ENCODE data around the gene TBCD. TPM values are rescaled to one million over a fixed set of nuclear protein-coding genes. Genes with fewer than 3 reads are reported as not detected.

TBCD gene
- total RNA-seq, 1 experiment from 2014 or later = 90.7 TPM

DNA sequence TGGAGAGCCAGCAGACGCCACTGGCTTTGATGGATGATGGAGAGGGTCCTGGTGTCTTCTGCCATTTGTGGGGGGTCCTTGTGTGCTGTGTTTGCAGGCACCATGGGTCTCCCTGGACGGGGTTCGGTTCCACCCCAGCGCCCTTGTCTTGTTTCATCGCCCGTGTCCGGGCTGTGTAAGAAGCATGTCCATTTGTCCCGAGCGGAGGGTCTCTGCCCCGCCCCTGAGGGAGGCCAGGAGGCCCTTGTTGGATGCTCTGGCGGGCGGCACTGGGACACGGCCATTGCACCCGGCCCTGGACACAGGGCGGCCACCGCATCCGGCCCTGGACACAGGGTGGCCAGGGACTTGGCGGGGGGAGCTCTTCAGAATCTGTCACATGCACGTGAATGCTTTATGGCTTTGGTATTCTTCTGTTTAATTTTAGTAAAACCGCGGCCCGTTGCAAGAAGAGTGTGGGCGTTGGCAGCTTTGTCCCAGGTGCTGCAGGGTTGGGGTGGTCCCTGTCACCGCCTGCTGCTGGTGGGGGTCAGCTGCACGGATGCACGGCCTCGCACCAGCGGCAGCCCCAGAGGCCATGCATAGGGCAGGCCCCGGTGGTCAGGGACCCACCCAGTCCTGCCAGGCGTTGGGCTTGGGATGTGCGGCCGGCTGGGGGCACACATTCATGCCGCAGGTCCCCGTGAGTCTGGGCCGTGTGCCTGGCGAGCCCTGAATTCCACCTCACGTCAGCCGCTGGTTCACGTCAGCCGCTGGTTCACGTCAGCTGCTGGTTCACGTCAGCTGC lies 108.9 kb downstream of the TBCD start:
- TF ChIP-seq, protein P1, sequence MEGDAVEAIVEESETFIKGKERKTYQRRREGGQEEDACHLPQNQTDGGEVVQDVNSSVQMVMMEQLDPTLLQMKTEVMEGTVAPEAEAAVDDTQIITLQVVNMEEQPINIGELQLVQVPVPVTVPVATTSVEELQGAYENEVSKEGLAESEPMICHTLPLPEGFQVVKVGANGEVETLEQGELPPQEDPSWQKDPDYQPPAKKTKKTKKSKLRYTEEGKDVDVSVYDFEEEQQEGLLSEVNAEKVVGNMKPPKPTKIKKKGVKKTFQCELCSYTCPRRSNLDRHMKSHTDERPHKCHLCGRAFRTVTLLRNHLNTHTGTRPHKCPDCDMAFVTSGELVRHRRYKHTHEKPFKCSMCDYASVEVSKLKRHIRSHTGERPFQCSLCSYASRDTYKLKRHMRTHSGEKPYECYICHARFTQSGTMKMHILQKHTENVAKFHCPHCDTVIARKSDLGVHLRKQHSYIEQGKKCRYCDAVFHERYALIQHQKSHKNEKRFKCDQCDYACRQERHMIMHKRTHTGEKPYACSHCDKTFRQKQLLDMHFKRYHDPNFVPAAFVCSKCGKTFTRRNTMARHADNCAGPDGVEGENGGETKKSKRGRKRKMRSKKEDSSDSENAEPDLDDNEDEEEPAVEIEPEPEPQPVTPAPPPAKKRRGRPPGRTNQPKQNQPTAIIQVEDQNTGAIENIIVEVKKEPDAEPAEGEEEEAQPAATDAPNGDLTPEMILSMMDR (IDR thresholded peaks at IDR 0.05; ENCODE audit: unreplicated experiment) = no peak

DNA sequence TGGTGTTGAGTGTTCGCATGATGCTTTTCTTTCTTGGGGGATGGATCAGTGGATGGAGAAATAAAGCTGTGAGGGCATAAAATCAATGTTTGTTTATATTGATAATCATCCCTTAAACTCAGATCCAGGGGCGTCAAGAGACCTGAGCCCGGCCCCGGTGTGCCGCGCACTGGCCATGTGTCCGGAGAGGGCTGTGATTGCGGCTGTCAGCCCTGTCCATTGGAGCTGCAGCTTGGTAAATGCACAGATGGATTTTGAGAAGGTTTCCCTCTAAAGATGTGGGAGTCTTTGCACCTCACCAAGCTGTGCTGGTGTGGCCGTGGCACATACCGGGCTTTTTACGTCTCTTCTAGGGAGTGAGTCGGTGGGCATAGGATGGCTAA lies 109.5 kb downstream of the TBCD start:
- no peak overlapping the region for H3K4me3 Mint-ChIP-seq (ENCODE audit: low read depth, unreplicated experiment)
- CTCF ChIA-PET = interaction anchor here (1.0 kb wide), 1 partner anchor 28 kb away, joined by 4 read pairs; no protein-coding TSS in a partner anchor
- H3K27ac Mint-ChIP-seq (ENCODE audit: unreplicated experiment) = no peak overlapping the region
- DNase-seq = no peak
- intact Hi-C loops (cut with micrococcal nuclease; ENCODE audit: unreplicated experiment) = no loop called here
- no peaks in the 10 kb centered on the region for H3K9me3 Mint-ChIP-seq (ENCODE audit: low read depth, unreplicated experiment)
- TF ChIP-seq, protein P1 (IDR thresholded peaks at IDR 0.05; ENCODE audit: unreplicated experiment) = no peak
- no TSS peak for BruUV-seq (replicated peaks)
- no peaks in the 10 kb centered on the region for H3K27me3 Mint-ChIP-seq (ENCODE audit: unreplicated experiment)
- peaks cover 28% of the 10 kb centered on the region for H3K4me1 Mint-ChIP-seq (ENCODE audit: low read depth, unreplicated experiment)
- H3K36me3 Mint-ChIP-seq (ENCODE audit: insufficient read depth, unreplicated experiment) = peaks cover 23% of the 10 kb centered on the region

More for the DNA sequence above, 108.9 kb downstream of the TBCD start:
- DNase-seq = no peak
- no peaks in the 10 kb centered on the region for H3K9me3 Mint-ChIP-seq (ENCODE audit: low read depth, unreplicated experiment)
- peaks cover 25% of the 10 kb centered on the region for H3K36me3 Mint-ChIP-seq (ENCODE audit: insufficient read depth, unreplicated experiment)
- H3K27me3 Mint-ChIP-seq (ENCODE audit: unreplicated experiment) = no peaks in the 10 kb centered on the region
- H3K4me1 Mint-ChIP-seq (ENCODE audit: low read depth, unreplicated experiment) = peaks cover 28% of the 10 kb centered on the region
- H3K27ac Mint-ChIP-seq (ENCODE audit: unreplicated experiment) = peak overlapping the region; percentile 62
- intact Hi-C loops (cut with micrococcal nuclease; ENCODE audit: unreplicated experiment) = no loop called here
- CTCF ChIA-PET = interaction anchor here (1.0 to 1.2 kb wide), 2 partner anchors 29 kb away, joined by 4 to 5 read pairs; no protein-coding TSS in a partner anchor
- no TSS peak for BruUV-seq (replicated peaks)
- peak overlapping the region; percentile 55 for H3K4me3 Mint-ChIP-seq (ENCODE audit: low read depth, unreplicated experiment)

- Mint-ChIP-seq H3K27me3 (ENCODE audit: unreplicated experiment) (no peaks in the 10 kb centered on the region), H3K4me1 (ENCODE audit: low read depth, unreplicated experiment) (peaks cover 28% of the 10 kb centered on the region)
- CTCF ChIA-PET = interaction anchor here (1.0 kb wide), 1 partner anchor 27 kb away, joined by 4 read pairs; no protein-coding TSS in a partner anchor
These were observed 110.3 kb downstream of the TBCD start for GRCh38 chr17:82862191-82862590.

GRCh38 chr17:82862737-82863382 lies 111.0 kb downstream of the TBCD start:
- Mint-ChIP-seq H3K4me1 (ENCODE audit: low read depth, unreplicated experiment) (peaks cover 28% of the 10 kb centered on the region), H3K27ac (ENCODE audit: unreplicated experiment) (no peak overlapping the region)

More at GRCh38 chr17:82862191-82862590, 110.3 kb downstream of the TBCD start:
- Mint-ChIP-seq H3K9me3 (ENCODE audit: low read depth, unreplicated experiment) (no peaks in the 10 kb centered on the region), H3K36me3 (ENCODE audit: insufficient read depth, unreplicated experiment) (peaks cover 23% of the 10 kb centered on the region), H3K4me3 (ENCODE audit: low read depth, unreplicated experiment) (no peak overlapping the region), H3K27ac (ENCODE audit: unreplicated experiment) (no peak overlapping the region)
- no peak for DNase-seq
- no TSS peak for BruUV-seq (replicated peaks)
- intact Hi-C loops (cut with micrococcal nuclease; ENCODE audit: unreplicated experiment) = no loop called here
- TF ChIP-seq, protein P1 (IDR thresholded peaks at IDR 0.05; ENCODE audit: unreplicated experiment) = no peak

More at GRCh38 chr17:82862737-82863382, 111.0 kb downstream of the TBCD start:
- intact Hi-C loops (cut with micrococcal nuclease; ENCODE audit: unreplicated experiment) = no loop called here
- CTCF ChIA-PET = no interaction called here
- H3K9me3 Mint-ChIP-seq (ENCODE audit: low read depth, unreplicated experiment) = no peaks in the 10 kb centered on the region
- no TSS peak for BruUV-seq (replicated peaks)
- H3K4me3 Mint-ChIP-seq (ENCODE audit: low read depth, unreplicated experiment) = no peak overlapping the region
- peaks cover 23% of the 10 kb centered on the region for H3K36me3 Mint-ChIP-seq (ENCODE audit: insufficient read depth, unreplicated experiment)
- TF ChIP-seq, protein P1 (IDR thresholded peaks at IDR 0.05; ENCODE audit: unreplicated experiment) = no peak
- no peak for DNase-seq
- H3K27me3 Mint-ChIP-seq (ENCODE audit: unreplicated experiment) = no peaks in the 10 kb centered on the region
